HepG2 (cell line): ENCODE results near the gene NGEF. TPM values are rescaled to one million over a fixed set of nuclear protein-coding genes. Genes with fewer than 3 reads are reported as not detected.
A peak's percentile ranks its signal among the peaks of the same experiment; 100 is the strongest.

ENCODE experiments used
- ADNP ChIP-seq: sonication (generic); formaldehyde crosslinking; IDR thresholded peaks from 2 replicates; pipeline ENCODE4 v1.4.0; 2020; ENCODE audit warnings: missing genetic modification reagents
- BATF2 ChIP-seq: sonication (generic); formaldehyde crosslinking; IDR thresholded peaks from 2 replicates; pipeline ENCODE4 v1.8.0; 2022; ENCODE audit warnings: mild to moderate bottlenecking, missing genetic modification reagents, moderate library complexity
- CHCHD3 ChIP-seq: sonication (generic); formaldehyde crosslinking; IDR thresholded peaks from 2 replicates; pipeline ENCODE4 v1.8.0; 2022; ENCODE audit warnings: mild to moderate bottlenecking, missing genetic modification reagents, moderate library complexity
- CREM ChIP-seq, 2 experiments: sonication (generic) in 1 of 2; formaldehyde crosslinking in 1 of 2; IDR thresholded peaks; 2 replicates each; pipeline versions ENCODE4 v1.4.0 to v1.6.1; 2016 to 2020; ENCODE audit warnings: antibody characterized with exemption in 1 of 2, mild to moderate bottlenecking in 1 of 2, missing genetic modification reagents in 1 of 2
- JUNB ChIP-seq: sonication (generic); formaldehyde crosslinking; IDR thresholded peaks from 2 replicates; pipeline ENCODE4 v1.8.0; 2022; ENCODE audit warnings: missing genetic modification reagents, mild to moderate bottlenecking, borderline replicate concordance
- MED13 ChIP-seq: sonication (generic); formaldehyde crosslinking; IDR thresholded peaks from 2 replicates; pipeline ENCODE4 v1.5.0; 2020; ENCODE audit warnings: missing genetic modification reagents
- MZF1 ChIP-seq: sonication (generic); formaldehyde crosslinking; IDR thresholded peaks from 2 replicates; pipeline ENCODE4 v1.8.1; 2023; ENCODE audit warnings: mild to moderate bottlenecking, missing genetic modification reagents, borderline replicate concordance
- NCOA1 ChIP-seq: sonication (generic); formaldehyde crosslinking; IDR thresholded peaks from 2 replicates; pipeline ENCODE4 v1.9.0; 2021; ENCODE audit warnings: missing genetic modification reagents
- RELA ChIP-seq: sonication (generic); formaldehyde crosslinking; IDR thresholded peaks from 2 replicates; pipeline ENCODE4 v1.4.0; 2020; ENCODE audit warnings: missing genetic modification reagents
- SMARCE1 ChIP-seq: fragments of 450-650 bp; IDR thresholded peaks from 2 replicates; pipeline ENCODE4 v1.6.1; 2017; ENCODE audit warnings: borderline replicate concordance
- TSC22D2 ChIP-seq: sonication (generic); formaldehyde crosslinking; IDR thresholded peaks from 2 replicates; pipeline ENCODE4 v1.5.1; 2020; ENCODE audit warnings: missing genetic modification reagents, mild to moderate bottlenecking, borderline replicate concordance
- ZFP36L1 ChIP-seq: sonication (generic); formaldehyde crosslinking; IDR thresholded peaks from 2 replicates; pipeline ENCODE4 v1.8.0; 2022; ENCODE audit warnings: mild to moderate bottlenecking, missing genetic modification reagents, moderate library complexity
- ZNF432 ChIP-seq: sonication (generic); formaldehyde crosslinking; IDR thresholded peaks from 2 replicates; pipeline ENCODE4 v1.5.0; 2020; ENCODE audit warnings: missing genetic modification reagents, mild to moderate bottlenecking, borderline replicate concordance
- ZNF441 ChIP-seq: sonication (generic); formaldehyde crosslinking; IDR thresholded peaks from 2 replicates; pipeline ENCODE4 v1.7.0; 2021; ENCODE audit warnings: missing genetic modification reagents, borderline replicate concordance
- ZNF451 ChIP-seq: sonication (generic); formaldehyde crosslinking; IDR thresholded peaks from 2 replicates; pipeline ENCODE4 v1.5.0; 2020; ENCODE audit warnings: mild to moderate bottlenecking, missing genetic modification reagents
- ZNF530 ChIP-seq: sonication (generic); formaldehyde crosslinking; IDR thresholded peaks from 2 replicates; pipeline ENCODE4 v1.5.0; 2020; ENCODE audit warnings: low read depth, mild to moderate bottlenecking, missing genetic modification reagents
- ZNF572 ChIP-seq: sonication (generic); formaldehyde crosslinking; IDR thresholded peaks from 2 replicates; pipeline ENCODE4 v1.5.1; 2020; ENCODE audit warnings: mild to moderate bottlenecking, missing genetic modification reagents
- ZNF652 ChIP-seq: IDR thresholded peaks from 2 replicates; pipeline ENCODE4 v1.6.1; 2016; ENCODE audit warnings: low read depth, borderline replicate concordance
- ZNF792 ChIP-seq: IDR thresholded peaks from 2 replicates; pipeline ENCODE4 v1.6.1; 2016
- ZNF878 ChIP-seq: sonication (generic); formaldehyde crosslinking; IDR thresholded peaks from 2 replicates; pipeline ENCODE4 v1.8.1; 2023; ENCODE audit warnings: mild to moderate bottlenecking, missing genetic modification reagents, moderate library complexity
- ZNF879 ChIP-seq: sonication (generic); formaldehyde crosslinking; IDR thresholded peaks from 2 replicates; pipeline ENCODE4 v1.8.1; 2023; ENCODE audit warnings: missing genetic modification reagents
- ZSCAN12 ChIP-seq: sonication (generic); formaldehyde crosslinking; IDR thresholded peaks from 2 replicates; pipeline ENCODE4 v1.9.0; 2021; ENCODE audit warnings: mild to moderate bottlenecking, missing genetic modification reagents
- polyA plus RNA-seq, 8 experiments: library from polyadenylated mRNA; depleted of rRNA in 3 of 8; stranded (reverse) in 7 of 8; unstranded in 1 of 8; fragments of >200 nt; fragmentation: Illumina TruSeq in 4 of 8; extraction: Trizol in 4 of 8; gene quantifications; 2 replicates each; pipeline versions ENCODE4 v1.2.1 to v1.2.3, GENCODE V29; 2011 to 2016; ENCODE audit warnings: low read depth in 4 of 8, missing spikeins in 1 of 8, mixed read lengths in 1 of 8; ENCODE audit not compliant: insufficient read depth in 1 of 8
- total RNA-seq, 5 experiments: library from RNA; depleted of rRNA; stranded (reverse); fragments of >200 nt; fragmentation: Illumina TruSeq; extraction: Trizol; gene quantifications; 2 replicates each; pipeline ENCODE4 v1.2.3, GENCODE V29; 2016; ENCODE audit warnings: low read depth in 1 of 5
- TF ChIP-seq, protein P1 (sequence below): sonication (generic); formaldehyde crosslinking; IDR thresholded peaks from 2 replicates; pipeline ENCODE4 v1.5.1; 2020; ENCODE audit warnings: mild to moderate bottlenecking, missing genetic modification reagents, moderate library complexity

Gene NGEF
- total and polyA plus RNA-seq, 2 of the 13 experiments (the other 11 are each of a cell fraction or from before 2014, with no cell fraction given): 14.4 to 36.9 TPM

- TF ChIP-seq ZNF530 (CRISPR knock-in tag) (no peak), BATF2 (CRISPR knock-in tag) (no peak), NCOA1 (CRISPR knock-in tag) (0 out of 2 replicates have a peak, but pooled peaks have one; percentile 27), MZF1 (CRISPR knock-in tag) (no peak), ZNF432 (no peak), ZNF792 (CRISPR knock-in tag) (peak; percentile 95), RELA (CRISPR knock-in tag) (peak; percentile 76; the same call in 1 of the 2 replicates), ADNP (CRISPR knock-in tag) (no peak), ZNF879 (no peak), ZNF451 (CRISPR knock-in tag) (peak; percentile 79; the same call in 1 of the 2 replicates), ZNF441 (peak; percentile 86; the same call in 1 of the 2 replicates), MED13 (CRISPR knock-in tag) (0 out of 2 replicates have a peak, but pooled peaks have one; percentile 39), ZNF652 (CRISPR knock-in tag) (no peak), SMARCE1 (no peak), ZNF572 (CRISPR knock-in tag) (peak; percentile 27; the same call in 1 of the 2 replicates), ZFP36L1 (no peak), ZSCAN12 (CRISPR knock-in tag) (no peak), CREM (IDR thresholded peaks at IDR 0.05) (peak; percentile 64; the same call in 1 of the 2 replicates), CREM (CRISPR knock-in tag; IDR thresholded peaks at IDR 0.05) (no peak), TSC22D2 (CRISPR knock-in tag) (peak; percentile 75), JUNB (no peak), CHCHD3 (CRISPR knock-in tag) (no peak), ZNF878 (peak; percentile 92)
- TF ChIP-seq, protein P1, sequence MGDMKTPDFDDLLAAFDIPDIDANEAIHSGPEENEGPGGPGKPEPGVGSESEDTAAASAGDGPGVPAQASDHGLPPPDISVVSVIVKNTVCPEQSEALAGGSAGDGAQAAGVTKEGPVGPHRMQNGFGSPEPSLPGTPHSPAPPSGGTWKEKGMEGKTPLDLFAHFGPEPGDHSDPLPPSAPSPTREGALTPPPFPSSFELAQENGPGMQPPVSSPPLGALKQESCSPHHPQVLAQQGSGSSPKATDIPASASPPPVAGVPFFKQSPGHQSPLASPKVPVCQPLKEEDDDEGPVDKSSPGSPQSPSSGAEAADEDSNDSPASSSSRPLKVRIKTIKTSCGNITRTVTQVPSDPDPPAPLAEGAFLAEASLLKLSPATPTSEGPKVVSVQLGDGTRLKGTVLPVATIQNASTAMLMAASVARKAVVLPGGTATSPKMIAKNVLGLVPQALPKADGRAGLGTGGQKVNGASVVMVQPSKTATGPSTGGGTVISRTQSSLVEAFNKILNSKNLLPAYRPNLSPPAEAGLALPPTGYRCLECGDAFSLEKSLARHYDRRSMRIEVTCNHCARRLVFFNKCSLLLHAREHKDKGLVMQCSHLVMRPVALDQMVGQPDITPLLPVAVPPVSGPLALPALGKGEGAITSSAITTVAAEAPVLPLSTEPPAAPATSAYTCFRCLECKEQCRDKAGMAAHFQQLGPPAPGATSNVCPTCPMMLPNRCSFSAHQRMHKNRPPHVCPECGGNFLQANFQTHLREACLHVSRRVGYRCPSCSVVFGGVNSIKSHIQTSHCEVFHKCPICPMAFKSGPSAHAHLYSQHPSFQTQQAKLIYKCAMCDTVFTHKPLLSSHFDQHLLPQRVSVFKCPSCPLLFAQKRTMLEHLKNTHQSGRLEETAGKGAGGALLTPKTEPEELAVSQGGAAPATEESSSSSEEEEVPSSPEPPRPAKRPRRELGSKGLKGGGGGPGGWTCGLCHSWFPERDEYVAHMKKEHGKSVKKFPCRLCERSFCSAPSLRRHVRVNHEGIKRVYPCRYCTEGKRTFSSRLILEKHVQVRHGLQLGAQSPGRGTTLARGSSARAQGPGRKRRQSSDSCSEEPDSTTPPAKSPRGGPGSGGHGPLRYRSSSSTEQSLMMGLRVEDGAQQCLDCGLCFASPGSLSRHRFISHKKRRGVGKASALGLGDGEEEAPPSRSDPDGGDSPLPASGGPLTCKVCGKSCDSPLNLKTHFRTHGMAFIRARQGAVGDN: peak; percentile 93
Observed at GRCh38 chr2:233013027-233013461, at the start of gene NGEF (continued).
